ENCODE data around the gene TNFAIP3. TPM values are rescaled to one million over a fixed set of nuclear protein-coding genes. Genes with fewer than 3 reads are reported as not detected.

Gene TNFAIP3
- polyA plus RNA-seq, 3 donors: 35.5 to 273 (median 38.4) TPM

- no CpG with 5 or more reads among the region's 3 CpGs for WGBS (ENCODE audit: insufficient coverage)
- no peak for TF ChIP-seq CTCF (IDR thresholded peaks at IDR 0.05)
- no peaks in the 10 kb centered on the region for H3K36me3 ChIP-seq (replicated peaks in 1 of 2; ENCODE audit: control insufficient read depth in 1 of 2, insufficient read depth in 2 of 2, low read length in 2 of 2)
- H3K4me3 Mint-ChIP-seq: no peak overlapping the region
- no peaks in the 10 kb centered on the region for H3K27me3 ChIP-seq (ENCODE audit: control insufficient read depth in 2 of 2, insufficient read depth in 2 of 2, low read length in 2 of 2)
- peaks cover 0 to 9% (median 3%) of the 10 kb centered on the region in 7 donors for H3K9me3 Mint-ChIP-seq
- H3K4me3 ChIP-seq (replicated peaks in 1 of 3; ENCODE audit: low read depth in 2 of 3, low read length in 3 of 3): no peak overlapping the region
- no peaks in the 10 kb centered on the region for H4K20me1 ChIP-seq (ENCODE audit: insufficient read depth, low read length)
- no peak overlapping the region for H3K27ac Mint-ChIP-seq
- no peaks in the 10 kb centered on the region for H3K79me2 ChIP-seq (ENCODE audit: insufficient read depth, low read length)
- peaks cover 4 to 6% of the 10 kb centered on the region in 2 donors for H3K4me1 ChIP-seq (ENCODE audit: control insufficient read depth in 1 of 2, insufficient read depth in 2 of 2, low read length in 2 of 2)
- no peaks in the 10 kb centered on the region for H3K9me3 ChIP-seq (replicated peaks in 1 of 2; ENCODE audit: control insufficient read depth in 1 of 2, insufficient read depth in 1 of 2, low read length in 2 of 2)
- no peak overlapping the region for H3K27ac ChIP-seq (ENCODE audit: low read depth in 1 of 2, low read length in 2 of 2)
- H3K4me2 ChIP-seq (replicated peaks; ENCODE audit: extremely low read depth, low read length, poor library complexity, severe bottlenecking): no peak overlapping the region
- no peak overlapping the region for H2AFZ ChIP-seq (ENCODE audit: insufficient read depth, low read depth, low read length, poor library complexity, severe bottlenecking)
- no peak overlapping the region for H3K9ac ChIP-seq (ENCODE audit: insufficient read depth, low read length, poor library complexity, severe bottlenecking)
- peaks cover 7% of the 10 kb centered on the region for H3K4me1 Mint-ChIP-seq
- H3K36me3 Mint-ChIP-seq: peaks cover 0 to 2% of the 10 kb centered on the region in 2 donors
- no peaks in the 10 kb centered on the region for H3K27me3 Mint-ChIP-seq (ENCODE audit: low read depth in 3 of 3)
- intact Hi-C loops (cut with micrococcal nuclease): no loop called here
- no peak for DNase-seq
Observed at GRCh38 chr6:137859025-137859424, 8.0 kb upstream of the TNFAIP3 start.

GRCh38 chr6:137860394-137861005 lies 6.6 kb upstream of the TNFAIP3 start:
- H3K27me3 Mint-ChIP-seq (ENCODE audit: low read depth in 3 of 3): no peaks in the 10 kb centered on the region
- Histone ChIP-seq H3K27me3 (ENCODE audit: control insufficient read depth in 2 of 2, insufficient read depth in 2 of 2, low read length in 2 of 2) (no peaks in the 10 kb centered on the region), H3K4me1 (ENCODE audit: control insufficient read depth in 1 of 2, insufficient read depth in 2 of 2, low read length in 2 of 2) (peaks cover 4 to 6% of the 10 kb centered on the region in 2 donors), H3K9ac (ENCODE audit: insufficient read depth, low read length, poor library complexity, severe bottlenecking) (no peak overlapping the region), H3K79me2 (ENCODE audit: insufficient read depth, low read length) (no peaks in the 10 kb centered on the region), H3K4me2 (replicated peaks; ENCODE audit: extremely low read depth, low read length, poor library complexity, severe bottlenecking) (no peak overlapping the region), H4K20me1 (ENCODE audit: insufficient read depth, low read length) (no peaks in the 10 kb centered on the region), H3K27ac (ENCODE audit: low read depth in 1 of 2, low read length in 2 of 2) (no peak overlapping the region), H3K9me3 (replicated peaks in 1 of 2; ENCODE audit: control insufficient read depth in 1 of 2, insufficient read depth in 1 of 2, low read length in 2 of 2) (no peaks in the 10 kb centered on the region), H2AFZ (ENCODE audit: insufficient read depth, low read depth, low read length, poor library complexity, severe bottlenecking) (no peak overlapping the region), H3K4me3 (replicated peaks in 1 of 3; ENCODE audit: low read depth in 2 of 3, low read length in 3 of 3) (no peak overlapping the region), H3K36me3 (replicated peaks in 1 of 2; ENCODE audit: control insufficient read depth in 1 of 2, insufficient read depth in 2 of 2, low read length in 2 of 2) (no peaks in the 10 kb centered on the region)
- intact Hi-C loops (cut with micrococcal nuclease): no loop called here
- peaks cover 13% of the 10 kb centered on the region for H3K4me1 Mint-ChIP-seq
- peaks cover 0 to 9% (median 0%) of the 10 kb centered on the region in 7 donors for H3K9me3 Mint-ChIP-seq
- no peak for TF ChIP-seq CTCF (IDR thresholded peaks at IDR 0.05)
- no peak overlapping the region for H3K27ac Mint-ChIP-seq
- 100% methylated on average over 1 of the region's 3 CpGs for WGBS (ENCODE audit: insufficient coverage)
- DNase-seq: no peak
- peaks cover 0 to 4% of the 10 kb centered on the region in 2 donors for H3K36me3 Mint-ChIP-seq
- no peak overlapping the region for H3K4me3 Mint-ChIP-seq
